Stimulated activated CD4-positive, alpha-beta T cell treated with anti-CD3 and anti-CD28 coated beads, Interleukin-1b, Interleukin-23, amount 100 ng/mL, for 24 hours (primary cell): ENCODE results near the gene AGRP.
"Not testable (repeated sequence)": the region's sequence is repeated elsewhere in the genome, so short reads cannot be mapped to it uniquely, and the experiment has no call there.

Experiments used
- DNase-seq, 4 experiments: peaks; one replicate each; pipeline ENCODE4 v3.0.0-alpha.2; 2020; ENCODE audit warnings: low read depth in 4 of 4, low spot score in 1 of 4

Gene AGRP, protein sequence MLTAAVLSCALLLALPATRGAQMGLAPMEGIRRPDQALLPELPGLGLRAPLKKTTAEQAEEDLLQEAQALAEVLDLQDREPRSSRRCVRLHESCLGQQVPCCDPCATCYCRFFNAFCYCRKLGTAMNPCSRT

DNA sequence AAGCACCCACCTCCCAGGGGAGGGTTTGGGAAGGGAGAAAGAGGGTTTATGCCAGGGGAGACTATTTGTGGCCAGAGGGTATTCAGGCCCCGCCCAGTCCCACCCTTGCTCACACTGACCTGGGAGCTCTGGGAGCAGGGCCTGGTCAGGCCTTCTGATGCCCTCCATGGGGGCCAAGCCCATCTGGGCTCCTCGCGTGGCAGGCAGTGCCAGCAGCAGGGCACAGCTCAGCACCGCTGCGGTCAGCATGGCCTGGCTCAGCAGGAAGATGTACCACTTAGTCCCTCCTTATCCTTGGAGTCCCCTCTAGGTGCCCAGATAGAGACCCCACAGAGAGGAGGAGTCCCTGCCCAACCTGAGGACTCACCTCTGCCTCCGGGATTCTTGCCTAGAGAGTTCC is at the start of gene AGRP:
TSS of gene AGRP (minus strand) at position 398 of the 400 bp plus-strand sequence. CDS start at position 249, 149 bp downstream.
- no peak for DNase-seq

DNA sequence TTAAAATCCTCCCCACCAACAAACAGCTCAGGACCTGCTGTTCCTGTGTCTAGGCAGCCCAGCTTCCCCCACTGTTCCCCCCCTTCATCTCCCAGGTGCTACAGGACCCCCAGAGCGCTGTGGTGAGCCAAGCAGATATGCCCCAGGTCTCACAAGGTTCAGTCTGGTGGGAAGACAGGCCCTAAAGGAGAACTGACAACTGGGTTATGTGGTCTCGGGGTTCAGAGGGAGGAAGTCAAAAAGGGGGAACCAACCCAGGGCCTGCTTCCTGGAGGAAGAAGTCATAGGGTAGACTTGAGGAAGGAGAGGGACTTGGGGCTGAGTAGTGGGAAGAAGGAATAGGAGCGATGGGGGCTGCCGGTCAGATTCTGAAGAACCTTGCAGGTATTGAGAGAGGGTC is 47.9 kb upstream of the AGRP start:
- no peak for DNase-seq

DNA sequence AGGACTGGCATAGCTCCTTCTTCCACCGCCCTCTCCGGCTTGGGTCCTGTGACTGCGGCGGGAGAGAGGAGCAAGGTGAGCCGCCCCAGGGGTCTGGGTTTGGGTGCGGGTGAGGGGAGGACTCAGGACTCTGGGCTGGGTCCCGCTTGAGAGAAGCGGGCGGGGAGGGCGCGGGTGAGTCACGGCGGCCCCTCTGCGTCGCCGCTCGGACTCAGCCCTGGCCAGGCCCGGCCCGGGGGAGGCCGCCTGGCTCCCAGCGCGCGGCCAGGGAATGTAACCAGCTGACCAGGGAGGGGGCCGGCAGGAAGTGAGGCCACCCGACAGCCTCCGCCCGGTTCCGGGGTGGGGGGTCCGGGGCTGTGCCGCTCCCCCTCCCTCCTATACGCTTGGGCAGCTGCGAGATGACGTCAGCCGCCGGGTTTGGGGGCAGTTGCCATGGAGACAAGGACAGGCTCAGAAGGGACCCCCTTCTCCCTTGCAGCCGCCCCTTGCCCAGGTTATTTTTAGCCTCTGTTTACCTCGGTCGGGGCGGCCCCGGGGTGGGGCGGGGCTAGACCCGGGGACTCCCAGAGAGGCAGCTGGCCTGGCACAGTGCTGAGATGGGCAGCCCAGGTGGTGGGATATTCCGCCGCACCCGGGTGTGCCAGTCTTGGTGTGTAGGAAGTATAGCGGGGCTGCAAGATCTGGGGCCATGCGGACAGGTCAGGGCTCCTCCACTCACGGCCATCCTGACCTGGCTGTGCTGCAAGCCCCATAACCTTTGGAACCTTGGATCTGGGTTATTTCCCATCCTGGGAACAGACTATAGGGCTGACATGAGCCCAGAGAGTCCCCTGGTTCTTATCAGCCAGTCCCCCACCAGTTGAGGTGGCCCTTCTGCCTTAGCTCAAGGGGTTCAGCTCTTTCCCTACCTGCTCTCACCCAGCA is 46.9 kb upstream of the AGRP start:
- DNase-seq: no peak

DNA sequence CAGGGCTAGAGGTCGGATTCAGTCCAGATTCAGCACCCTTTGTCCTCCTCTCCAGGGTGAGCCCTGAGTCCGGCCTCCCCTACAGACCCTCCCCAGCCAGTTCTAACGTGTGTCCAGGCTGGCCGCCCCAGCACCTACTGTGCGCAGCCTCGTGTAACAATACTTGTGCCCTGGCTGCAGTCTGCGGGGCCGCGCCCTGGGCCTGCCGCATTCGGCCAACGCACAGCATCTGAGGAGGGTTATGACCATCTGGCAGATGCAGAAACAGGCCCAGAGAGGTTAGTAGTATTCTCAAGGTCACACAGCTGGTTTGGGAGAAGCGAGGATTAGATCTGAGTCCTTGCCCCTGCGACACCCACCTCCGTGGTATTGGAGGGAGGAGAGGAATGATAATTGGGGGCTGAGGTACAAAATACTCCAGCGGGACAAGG is 46.2 kb upstream of the AGRP start:
- DNase-seq: no peak

DNA sequence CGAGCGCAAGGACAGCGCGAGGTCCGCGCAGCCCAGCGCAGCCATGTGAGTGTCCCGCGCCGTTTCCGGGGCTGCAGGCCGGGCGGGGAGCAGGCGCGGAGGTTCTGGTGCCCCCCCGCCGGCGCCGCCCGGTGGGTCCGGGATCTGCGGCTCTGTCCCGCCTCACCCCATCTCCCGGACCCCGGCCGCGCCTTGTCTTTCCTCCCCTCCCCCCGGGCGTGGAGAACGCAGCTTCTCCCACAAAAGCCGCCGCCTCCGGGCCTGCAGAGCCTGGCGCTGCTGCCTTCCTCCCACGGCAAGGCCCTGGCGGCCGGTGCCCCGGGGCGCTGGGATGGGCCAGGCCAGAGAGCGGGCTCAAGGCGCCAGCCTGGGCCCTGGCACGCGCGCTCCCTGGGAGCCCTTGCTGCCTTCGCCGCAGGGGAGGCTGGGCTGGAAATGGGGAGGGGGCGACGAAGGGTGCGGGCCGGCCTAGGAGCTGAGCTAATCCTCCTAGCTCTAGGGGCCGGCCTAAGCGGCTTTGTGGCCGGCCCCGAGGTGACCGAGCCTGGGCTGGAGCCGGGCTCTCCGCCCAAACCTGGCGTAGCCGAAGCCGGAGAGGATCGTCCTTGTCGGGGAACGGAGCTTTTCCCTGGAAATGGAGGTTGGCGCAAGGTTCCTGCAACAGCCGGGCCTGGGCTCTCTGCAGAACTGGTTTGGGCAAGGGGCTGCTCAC is 45.7 kb upstream of the AGRP start:
- DNase-seq: no peak

DNA sequence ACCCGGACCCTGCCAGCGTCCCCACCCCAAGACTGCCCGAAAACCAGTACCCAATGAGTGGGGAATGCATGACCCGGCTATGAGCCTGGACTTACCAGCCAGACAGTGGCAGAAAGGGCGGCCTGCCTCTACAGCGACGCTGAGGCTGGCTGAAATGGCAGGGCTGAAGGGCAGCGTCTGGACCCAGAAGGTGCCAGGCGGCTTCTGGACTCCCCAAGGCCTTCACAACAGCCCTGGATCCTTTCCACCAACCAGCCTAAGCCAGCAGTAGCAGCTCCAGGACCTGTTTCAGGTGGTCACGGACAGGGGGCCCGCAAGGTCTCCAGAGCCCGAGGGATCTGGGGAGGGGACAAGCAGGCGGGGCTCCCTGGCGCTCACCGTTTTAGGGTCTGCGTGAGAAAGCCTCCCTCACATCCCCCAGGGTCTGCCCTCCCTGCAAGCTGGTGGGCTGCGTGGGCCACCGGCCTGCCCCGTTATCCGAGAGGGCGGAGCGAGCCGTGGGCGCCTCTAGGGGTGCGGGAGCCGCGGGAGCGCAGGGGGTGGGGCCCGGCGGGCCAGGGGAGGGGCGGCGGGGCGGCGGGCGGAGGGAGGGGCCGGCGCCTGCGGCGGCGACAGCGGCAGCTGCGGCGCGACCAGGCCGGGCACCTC is 45.0 kb upstream of the AGRP start, which contains the start of gene RIPOR1:
TSS of gene RIPOR1 (plus strand) at position 608 of the 648 bp plus-strand sequence. CDS start 9,618 bp downstream, outside the sequence.
- peak in 2 of 4 experiments; percentile 21 to 35 for DNase-seq

DNA sequence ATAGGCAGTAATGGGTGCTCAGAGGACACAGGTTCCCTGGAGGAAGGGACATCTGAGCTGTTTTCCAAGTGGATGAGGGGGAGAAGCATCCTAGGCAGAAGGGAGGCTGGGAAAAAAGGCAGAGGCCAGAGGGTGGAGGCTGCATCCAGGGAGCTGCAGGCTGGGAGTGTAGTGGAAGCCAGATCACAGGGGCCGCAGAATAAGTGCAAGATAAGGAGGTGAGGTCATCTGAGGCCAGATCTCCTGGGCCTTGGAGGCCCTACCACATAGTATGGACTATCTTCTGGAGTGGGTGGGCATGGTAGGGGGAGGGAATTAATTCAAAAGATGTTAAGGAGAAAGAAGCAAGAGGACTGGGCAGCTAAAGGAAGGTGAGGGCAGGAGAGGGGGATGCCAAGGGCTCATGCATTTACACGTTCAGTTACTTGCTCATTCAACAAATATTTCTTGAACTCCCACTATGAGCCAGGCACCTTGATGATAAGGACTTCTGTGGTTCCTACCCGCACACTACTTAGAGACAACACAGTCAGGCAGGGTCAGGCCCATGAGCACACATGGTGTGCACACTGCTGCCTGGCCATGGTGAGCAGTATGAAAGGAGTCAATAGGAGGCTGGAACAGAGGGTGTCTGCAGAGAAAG is 42.9 kb upstream of the AGRP start:
- DNase-seq: no peak

DNA sequence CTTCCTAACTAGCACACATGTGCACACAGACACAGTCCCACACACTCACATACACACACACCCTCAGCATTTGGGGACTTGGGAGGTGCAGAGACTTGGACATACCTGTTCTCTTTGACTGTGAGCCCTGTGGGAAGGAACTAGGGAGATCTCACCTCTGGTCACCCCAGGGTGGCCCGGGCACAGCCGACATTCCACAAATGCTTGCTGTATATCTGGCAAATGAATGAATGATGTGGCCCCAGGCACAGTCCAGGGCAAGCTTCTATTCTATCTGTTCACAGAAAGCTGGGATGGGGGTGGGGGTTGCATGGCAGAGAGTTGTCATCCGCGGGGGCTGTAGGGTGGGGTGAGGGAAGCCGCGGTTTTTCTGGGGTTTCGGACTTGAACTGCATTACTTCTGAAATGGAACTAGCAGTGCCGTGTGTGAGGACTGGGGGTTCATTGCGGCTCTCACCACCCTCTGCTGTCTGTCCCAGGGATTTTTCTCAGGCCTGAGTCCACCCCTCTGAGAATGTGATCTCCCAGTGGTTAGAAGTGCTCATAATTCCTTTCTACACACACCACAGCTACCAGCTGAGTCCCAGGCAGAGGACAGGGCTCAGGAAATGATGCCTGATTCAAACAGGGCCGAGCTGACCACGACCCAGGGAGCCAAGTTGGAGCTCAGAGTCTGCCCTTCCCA is 42.0 kb upstream of the AGRP start:
- no peak for DNase-seq

DNA sequence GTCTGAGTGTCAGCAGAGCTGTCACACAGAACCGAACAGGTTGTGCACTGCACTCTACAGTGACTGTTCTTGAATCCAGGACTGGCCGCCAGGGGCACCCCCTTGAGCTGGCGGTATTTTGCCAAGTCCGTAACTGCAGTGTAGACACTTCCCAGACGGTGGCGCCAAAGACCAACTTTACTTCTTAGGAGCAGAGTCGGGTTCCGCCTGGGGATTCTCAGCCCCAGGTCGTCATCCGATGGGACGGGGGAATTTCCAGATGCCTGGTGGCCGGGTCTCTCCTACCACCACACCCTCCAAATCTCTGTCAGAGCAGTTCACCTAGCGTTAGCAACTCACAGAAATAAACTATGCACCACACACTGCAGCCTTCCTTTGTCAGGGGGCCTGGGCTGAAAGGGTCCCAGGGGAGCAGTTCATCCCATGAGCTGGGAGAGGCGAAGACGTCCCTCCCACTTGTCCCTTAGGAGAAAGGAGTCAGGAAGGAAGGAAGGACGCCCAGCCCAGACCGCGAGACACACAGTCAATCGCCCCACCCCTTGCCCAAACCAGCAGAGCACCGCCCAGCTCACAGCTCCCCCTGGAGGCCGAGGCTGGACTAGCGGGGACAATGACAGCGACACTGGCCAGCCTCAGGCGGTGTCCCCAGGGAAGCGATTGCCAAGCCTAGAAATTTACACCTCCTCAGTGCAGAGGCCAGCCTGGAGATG is 37.9 kb upstream of the AGRP start:
- peak; percentile 95 to 98 (median 96) for DNase-seq

DNA sequence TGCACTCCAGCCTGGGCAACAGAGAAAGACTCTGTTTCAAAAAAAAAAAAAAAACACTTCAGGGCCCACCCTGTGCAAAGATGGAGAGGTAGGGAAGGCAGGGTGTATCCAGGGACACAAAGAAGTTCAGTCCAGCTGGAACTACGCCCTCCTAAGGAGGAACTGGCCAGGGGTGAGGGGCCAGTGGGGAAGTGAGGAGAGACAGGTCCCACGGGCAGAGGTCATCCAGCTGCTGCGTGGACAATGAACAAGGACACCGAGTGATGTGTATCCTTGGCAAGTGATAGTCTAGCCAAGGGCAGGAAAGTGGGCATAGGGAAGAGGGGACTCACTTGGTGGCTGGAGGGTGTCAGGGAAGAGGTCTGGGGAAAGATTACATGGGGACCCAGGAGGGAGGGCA is 35.9 kb upstream of the AGRP start:
- no peak for DNase-seq

DNA sequence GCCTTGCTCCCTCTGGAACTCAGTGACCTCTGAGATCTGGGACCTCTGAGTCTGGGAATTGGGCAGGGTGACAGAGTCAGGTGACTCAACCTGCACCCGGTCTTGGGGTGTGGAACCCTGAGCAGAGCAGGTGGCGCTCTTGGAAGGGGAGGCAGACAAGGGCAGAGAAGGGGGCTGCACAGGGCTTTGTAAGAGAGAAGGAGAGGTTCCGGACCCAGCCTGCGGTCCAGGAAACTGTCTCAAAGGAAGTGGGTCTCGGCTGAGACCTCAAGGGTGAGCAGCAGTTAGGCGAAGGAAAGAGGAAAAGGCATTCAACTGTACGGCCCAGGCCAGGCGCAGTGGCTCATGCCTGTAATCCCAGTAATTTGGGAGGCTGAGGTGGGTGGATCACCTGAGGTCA is 35.3 kb upstream of the AGRP start:
- no peak for DNase-seq

DNA sequence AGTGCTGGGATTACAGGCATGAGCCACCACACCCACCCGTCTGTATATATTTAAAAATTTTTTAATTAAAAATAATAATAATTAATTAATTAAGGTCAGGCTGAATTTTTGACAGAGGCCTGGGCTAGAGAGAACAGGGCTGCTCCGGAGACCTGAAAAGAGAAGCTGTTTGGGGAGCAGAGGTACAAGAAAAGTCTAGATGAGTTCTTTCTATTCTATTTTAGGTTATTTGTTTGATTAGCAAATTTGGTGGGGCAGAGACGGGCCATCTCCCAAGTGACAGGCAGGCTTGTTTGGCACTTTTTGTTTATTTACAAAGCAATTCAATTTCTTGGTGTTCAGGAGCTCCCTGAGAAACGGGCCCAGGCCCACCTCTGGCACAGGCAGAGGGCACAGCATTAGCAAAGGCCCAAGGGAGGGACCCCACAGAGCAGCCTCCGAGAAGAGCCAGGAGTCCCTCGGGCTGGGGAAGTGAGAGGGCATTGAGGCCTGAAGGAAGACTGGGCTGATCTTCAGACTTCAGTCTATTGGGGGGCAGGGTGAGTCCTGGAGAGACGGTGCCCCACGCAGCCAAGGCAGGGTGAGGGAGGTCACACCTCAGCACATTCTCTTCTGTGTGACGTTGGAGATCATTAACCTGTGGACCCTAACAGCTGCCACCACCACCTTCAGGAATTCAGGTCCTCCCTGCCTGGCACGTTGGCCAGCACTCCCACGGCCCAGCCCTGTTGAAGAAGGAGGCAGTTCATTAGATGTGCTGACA is 34.5 kb upstream of the AGRP start:
- DNase-seq: no peak

DNA sequence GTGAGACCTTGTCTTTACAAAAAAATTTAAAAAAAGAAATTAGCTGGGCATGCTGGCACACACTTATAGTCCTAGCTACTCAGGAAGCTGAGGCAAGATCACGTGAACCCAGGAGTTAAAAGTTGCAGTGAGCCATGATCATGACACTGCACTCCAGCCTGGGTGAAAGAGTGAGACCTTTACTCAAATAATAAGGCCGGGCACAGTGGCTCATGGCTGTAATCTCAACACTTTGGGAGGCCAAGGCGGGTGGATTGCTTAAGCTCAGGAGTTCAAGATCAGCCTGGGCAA is 33.8 kb upstream of the AGRP start:
- no peak for DNase-seq

DNA sequence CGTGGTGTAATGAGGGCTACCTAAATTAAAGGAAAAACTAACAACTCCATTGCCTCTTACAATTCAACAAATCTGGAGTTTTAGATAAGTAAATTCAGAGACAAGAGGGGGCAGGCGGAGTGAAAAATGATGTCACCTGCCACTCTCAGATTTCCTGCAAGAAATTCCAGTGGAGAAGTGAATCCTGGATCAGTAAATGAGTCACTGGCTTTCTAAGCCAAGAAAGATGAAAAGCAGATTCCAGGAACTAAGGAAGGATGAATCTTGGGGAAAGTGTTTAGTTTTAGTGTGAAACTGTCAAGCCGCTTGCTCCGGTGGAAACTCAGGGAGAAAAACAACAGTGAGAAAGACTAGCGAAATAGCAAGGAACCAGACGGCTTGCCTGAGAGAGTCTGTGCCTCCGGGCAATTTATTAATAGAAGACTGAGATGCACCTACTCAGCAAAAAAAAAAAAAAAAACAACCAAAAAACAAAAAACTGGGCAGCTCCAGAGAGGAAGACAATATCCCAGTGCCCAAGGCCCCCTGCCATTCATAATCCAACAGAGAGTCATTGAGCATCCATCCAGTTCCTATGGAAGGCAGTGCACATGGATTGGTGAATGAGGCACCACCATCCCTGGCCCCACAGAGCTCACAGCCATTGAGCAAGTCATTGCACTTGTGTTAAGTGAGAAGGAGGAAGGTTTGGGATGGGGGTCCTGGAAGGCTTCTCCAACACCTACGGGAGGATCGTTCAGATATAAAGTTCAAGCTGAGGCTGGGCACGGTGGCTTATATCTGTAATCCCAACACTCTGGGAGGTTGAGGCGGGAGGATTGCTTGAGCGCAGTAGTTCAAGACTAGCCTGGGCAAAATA is 33.2 kb upstream of the AGRP start:
- no peak for DNase-seq

DNA sequence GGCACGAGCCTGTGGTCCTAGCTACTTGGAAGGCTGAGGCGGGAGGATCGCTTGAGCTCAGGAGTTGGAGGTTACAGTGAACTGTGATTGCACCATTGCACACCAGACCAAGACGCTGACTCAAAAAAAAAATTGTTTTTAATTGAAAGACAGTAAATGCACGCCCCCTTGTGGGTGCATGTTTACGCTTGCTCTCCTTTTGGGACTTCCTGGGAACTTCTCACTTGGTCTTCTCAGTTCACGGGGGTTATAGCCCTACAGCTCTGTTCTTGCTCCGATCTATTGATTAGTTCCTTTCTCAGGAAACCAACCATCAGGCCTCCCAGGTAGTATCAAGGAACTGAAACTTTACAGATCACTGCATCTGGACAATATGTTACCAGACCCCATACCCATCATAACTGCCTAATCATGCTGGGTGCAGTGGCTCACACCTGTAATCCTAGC is 31.1 kb upstream of the AGRP start:
- DNase-seq: peak; percentile 61 to 73 (median 64)

DNA sequence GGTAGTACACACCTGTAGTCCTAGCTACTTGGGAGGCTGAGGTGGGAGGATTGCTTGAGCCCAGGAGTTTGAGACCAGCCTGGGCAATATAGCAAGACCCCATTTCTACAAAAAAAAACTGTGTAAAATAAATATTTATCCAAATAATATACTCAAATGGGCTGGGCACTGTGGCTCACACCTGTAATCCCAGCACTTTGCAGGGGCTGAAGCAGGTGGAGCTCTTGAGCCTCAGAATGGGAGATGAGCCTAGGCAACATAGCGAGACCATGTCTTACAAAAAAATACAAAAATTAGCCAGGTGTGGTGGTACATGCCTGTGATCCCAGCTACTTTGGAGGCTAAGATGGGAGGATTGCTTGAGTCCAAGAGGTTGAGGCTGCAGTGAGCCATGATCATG is 30.5 kb upstream of the AGRP start:
- DNase-seq: not testable (repeated sequence)

DNA sequence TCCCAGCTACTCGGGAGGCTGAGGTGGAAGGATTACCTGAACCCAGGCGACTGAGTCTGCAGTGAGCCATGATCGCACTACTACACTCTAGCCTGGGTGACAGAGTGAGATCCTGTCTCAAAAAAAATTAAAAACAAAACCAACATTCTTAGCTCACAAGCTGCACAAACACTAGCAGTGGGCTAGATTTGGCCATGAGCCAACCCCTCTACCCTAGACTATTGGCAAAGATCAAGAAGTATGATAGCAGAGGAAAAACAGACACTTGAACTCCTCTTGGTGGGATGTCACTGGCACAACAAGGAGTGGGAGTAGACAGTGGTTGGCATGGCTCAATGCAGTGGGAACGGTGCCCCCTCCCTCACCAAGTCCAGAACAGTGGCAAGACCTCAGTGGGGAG is 25.7 kb upstream of the AGRP start:
- DNase-seq: no peak

DNA sequence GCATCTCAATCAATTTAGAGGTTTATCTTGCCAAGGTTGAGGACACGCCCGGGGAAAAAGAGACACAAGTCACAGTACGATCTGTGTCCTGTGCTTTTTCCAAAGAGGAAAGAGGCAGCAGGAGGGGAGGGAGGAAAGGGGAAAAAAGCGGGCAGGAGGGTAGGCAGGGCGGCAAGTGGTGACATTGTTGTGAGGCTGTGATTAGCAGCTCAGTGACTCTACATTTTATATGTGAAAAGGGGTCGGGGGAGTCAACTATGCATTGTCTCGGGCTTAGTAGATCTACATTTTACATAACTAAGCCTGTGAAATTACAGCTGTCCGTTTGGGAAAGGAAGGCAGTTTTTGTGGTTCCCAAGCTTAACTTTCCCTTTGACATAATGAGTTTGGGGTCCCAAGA is 23.1 kb upstream of the AGRP start:
- no peak for DNase-seq
